Activated CD8-positive, alpha-beta T cell treated with anti-CD3 and anti-CD28 coated beads for 36 hours (primary cell): Measurements from ENCODE around the gene HSD17B12. TPM values are rescaled to one million over a fixed set of nuclear protein-coding genes. Genes with fewer than 3 reads are reported as not detected.

Source experiments
- ATAC-seq: fragments of 200-7000 bp; cut with Tn5 transposase; one replicate; pipeline ENCODE4 v1.10.0; 2021; ENCODE audit warnings: mild to moderate bottlenecking, moderate library complexity
- CTCF ChIA-PET: fragments of 350-600 bp; sonication (Branson Sonifier 250); formaldehyde crosslinking; loops from one replicate; lab custom pipeline; 2021; ENCODE audit warnings: antibody characterized with exemption; lab: Charles Lee
- POLR2A ChIA-PET: fragments of 350-600 bp; sonication (Branson Sonifier 250); formaldehyde crosslinking; loops from one replicate; lab custom pipeline; 2021; ENCODE audit warnings: antibody characterized with exemption; lab: Charles Lee
- DNase-seq: peaks from one replicate; pipeline ENCODE4 v3.0.0-alpha.2; 2020
- H3K27ac Mint-ChIP-seq: one replicate; pipeline ENCODE4 v1.8.0; 2021; ENCODE audit warnings: mild to moderate bottlenecking, mixed read lengths
- H3K27me3 Mint-ChIP-seq: one replicate; pipeline ENCODE4 v1.8.0; 2021; ENCODE audit warnings: mixed read lengths
- H3K36me3 Mint-ChIP-seq: one replicate; pipeline ENCODE4 v1.8.0; 2021; ENCODE audit warnings: low read depth, mixed read lengths
- H3K4me1 Mint-ChIP-seq: one replicate; pipeline ENCODE4 v1.8.0; 2021; ENCODE audit warnings: low read depth, mixed read lengths
- H3K4me3 Mint-ChIP-seq: one replicate; pipeline ENCODE4 v1.8.0; 2021; ENCODE audit warnings: mild to moderate bottlenecking, moderate library complexity, mixed read lengths
- H3K9me3 Mint-ChIP-seq: one replicate; pipeline ENCODE4 v1.8.0; 2021; ENCODE audit warnings: mixed read lengths
- CTCF ChIP-seq: fragments of 200-600 bp; IDR thresholded peaks from one replicate; pipeline ENCODE4 v1.8.0; 2022; ENCODE audit warnings: antibody characterized with exemption, mild to moderate bottlenecking
- intact Hi-C: fragments of 100-400 bp; cut with micrococcal nuclease; formaldehyde crosslinking; loops from one replicate; pipeline ENCODE4 v1.10.0; 2022
- total RNA-seq, 2 experiments: library from RNA; stranded (reverse); gene quantifications; one replicate each; pipeline ENCODE4 v1.2.3, GENCODE V29; 2021

HSD17B12 gene
- total RNA-seq, 2 experiments from 2014 or later = 44.8 to 46.8 TPM

GRCh38 chr11:43853781-43854180 is 173.2 kb downstream of the HSD17B12 start:
- POLR2A ChIA-PET = interaction anchor here (0.6 kb wide), 1 partner anchor 257 kb away, joined by 4 read pairs; no protein-coding TSS in a partner anchor
- H3K4me3 Mint-ChIP-seq = no peak overlapping the region
- TF ChIP-seq CTCF = no peak
- H3K27me3 Mint-ChIP-seq = no peaks in the 10 kb centered on the region
- no peak for ATAC-seq
- CTCF ChIA-PET = interaction anchor here (1.3 kb wide), 2 partner anchors 10 to 36 kb away, joined by 3 to 4 read pairs; no protein-coding TSS in a partner anchor
- no peak for DNase-seq
- no peaks in the 10 kb centered on the region for H3K9me3 Mint-ChIP-seq
- peaks cover 5% of the 10 kb centered on the region for H3K4me1 Mint-ChIP-seq
- peaks cover 4% of the 10 kb centered on the region for H3K36me3 Mint-ChIP-seq
- no peak overlapping the region for H3K27ac Mint-ChIP-seq
- intact Hi-C loops = loop anchor here (5.0 kb wide), 1 partner anchor 281 kb away; no protein-coding TSS in a partner anchor

- Mint-ChIP-seq H3K27me3 (no peaks in the 10 kb centered on the region), H3K4me3 (no peak overlapping the region), H3K36me3 (peaks cover 4% of the 10 kb centered on the region), H3K4me1 (no peaks in the 10 kb centered on the region), H3K9me3 (peaks cover 6% of the 10 kb centered on the region), H3K27ac (no peak overlapping the region)
- TF ChIP-seq CTCF = no peak
- CTCF ChIA-PET = interaction anchor here (0.8 to 1.2 kb wide), 2 partner anchors 31 to 33 kb away, joined by 3 to 4 read pairs; no protein-coding TSS in a partner anchor
- no peak for ATAC-seq
- DNase-seq = no peak
- intact Hi-C loops = no loop called here
- POLR2A ChIA-PET = no interaction called here
These were observed 176.5 kb downstream of the HSD17B12 start for GRCh38 chr11:43856993-43857392.

- ATAC-seq (no peak), DNase-seq (no peak)
- TF ChIP-seq CTCF = no peak
- ChIA-PET CTCF (interaction anchor here (1.7 kb wide), 1 partner anchor 9 kb away, joined by 5 read pairs; no protein-coding TSS in a partner anchor), POLR2A (no interaction called here)
- no peaks in the 10 kb centered on the region for H3K36me3 Mint-ChIP-seq
- peaks cover 5% of the 10 kb centered on the region for H3K27me3 Mint-ChIP-seq
- peaks cover 9% of the 10 kb centered on the region for H3K9me3 Mint-ChIP-seq
- no peak overlapping the region for H3K27ac Mint-ChIP-seq
- no peak overlapping the region for H3K4me3 Mint-ChIP-seq
- intact Hi-C loops = no loop called here
- H3K4me1 Mint-ChIP-seq = peaks cover 2% of the 10 kb centered on the region
These were observed 180.6 kb downstream of the HSD17B12 start for GRCh38 chr11:43861141-43861540.

GRCh38 chr11:43866520-43866919 is 186.0 kb downstream of the HSD17B12 start:
- POLR2A ChIA-PET = no interaction called here
- Mint-ChIP-seq H3K4me3 (no peak overlapping the region), H3K36me3 (no peaks in the 10 kb centered on the region)

More at GRCh38 chr11:43866520-43866919, 186.0 kb downstream of the HSD17B12 start:
- CTCF ChIA-PET = interaction anchor here (1.1 to 3.8 kb wide), 2 partner anchors 15 to 23 kb away, joined by 7 to 15 read pairs; no protein-coding TSS in a partner anchor
- Mint-ChIP-seq H3K27me3 (peaks cover 13% of the 10 kb centered on the region), H3K9me3 (peaks cover 6% of the 10 kb centered on the region), H3K27ac (no peak overlapping the region), H3K4me1 (peaks cover 31% of the 10 kb centered on the region)
- TF ChIP-seq CTCF = no peak
- DNase-seq = no peak
- intact Hi-C loops = loop anchor here (5.0 kb wide), 1 partner anchor 34 kb away; no protein-coding TSS in a partner anchor
- no peak for ATAC-seq
